Heart right ventricle (tissue), 16 donors: ENCODE measurements around the gene ARHGEF39. TPM values are rescaled to one million over a fixed set of nuclear protein-coding genes. Genes with fewer than 3 reads are reported as not detected.

ENCODE experiments used
- ATAC-seq, 8 donors: fragments of 200-7000 bp; cut with Tn5 transposase; one replicate each; pipeline ENCODE4 v1.9.1; 2020; ENCODE audit warnings: mild to moderate bottlenecking in 8 of 8, moderate library complexity in 8 of 8, moderate number of reproducible peaks in 1 of 8
- DNase-seq, 2 donors: peaks; one replicate each; pipeline ENCODE4 v3.0.0-alpha.2; 2020
- H3K27ac ChIP-seq, 10 donors: fragments of 200-600 bp; sonication (generic) in 2 of 10; one replicate each; pipeline versions ENCODE4 v1.5.0 to v1.8.0; 2020 to 2022; ENCODE audit warnings: mild to moderate bottlenecking in 3 of 10
- H3K27me3 ChIP-seq, 7 donors: fragments of 200-600 bp; one replicate each; pipeline ENCODE4 v1.8.0; 2021 to 2022; ENCODE audit warnings: mild to moderate bottlenecking in 2 of 7
- H3K36me3 ChIP-seq, 9 donors: fragments of 200-600 bp; sonication (generic) in 1 of 9; one replicate each; pipeline versions ENCODE4 v1.5.0 to v1.8.0; 2020 to 2022; ENCODE audit warnings: mild to moderate bottlenecking in 2 of 9
- H3K4me1 ChIP-seq, 9 donors: fragments of 200-600 bp; sonication (generic) in 1 of 9; one replicate each; pipeline versions ENCODE4 v1.5.0 to v1.8.0; 2020 to 2022; ENCODE audit warnings: mild to moderate bottlenecking in 4 of 9
- H3K4me3 ChIP-seq, 10 donors: fragments of 200-600 bp; sonication (generic) in 2 of 10; one replicate each; pipeline versions ENCODE4 v1.5.0 to v1.8.0; 2020 to 2022; ENCODE audit warnings: mild to moderate bottlenecking in 7 of 10, moderate library complexity in 2 of 10
- H3K9me3 ChIP-seq, 11 donors: fragments of 200-600 bp in 10 of 11; sonication (generic) in 2 of 11; one replicate each; pipeline versions ENCODE4 v1.5.0 to v1.8.0; 2013 to 2022; ENCODE audit warnings: mild to moderate bottlenecking in 2 of 11, control low read depth in 1 of 11, moderate library complexity in 1 of 11
- CTCF ChIP-seq, 9 donors: fragments of 200-600 bp; sonication (generic) in 2 of 9; IDR thresholded peaks; one replicate each; pipeline versions ENCODE4 v1.5.0 to v1.8.0; 2021 to 2022; ENCODE audit warnings: antibody characterized with exemption in 9 of 9, mild to moderate bottlenecking in 5 of 9, moderate library complexity in 1 of 9
- WGBS, 2 donors: extraction: QIAGEN DNeasy Blood & Tissue Kit; methylation state at CpG; one replicate each; pipeline ENCODE4 v1.1.7; 2013; ENCODE audit warnings: inconsistent platforms in 1 of 2; 5-methylcytosine and 5-hydroxymethylcytosine counted together
- intact Hi-C, 10 donors: fragments of 100-400 bp; cut with DNase I; formaldehyde crosslinking; loops; one replicate each; pipeline versions ENCODE4 v1.11.1 to v1.14.2; 2022
- polyA plus RNA-seq, 2 donors: library from polyadenylated mRNA; stranded (reverse); fragments of 200-250 nt; gene quantifications; one replicate each; pipeline ENCODE4 v1.2.3, GENCODE V29; 2013
- total RNA-seq, 10 donors: library from RNA; stranded (reverse); fragmentation: NEBNext Ultra II Directional in 3 of 10; extraction: Animal tissue kit (Norgen Biotek cat#: 25700) in 3 of 10; gene quantifications; one replicate each; pipeline versions ENCODE4 v1.2.1 to v1.2.4, GENCODE V29; 2021 to 2023
- donor health status: Arrhythmogenic right ventricular cardiomyopathy.
- donor health status: ischemic (EF 13 %, LVEDD 7.1; RV severe dilation, severe dysfunction).
- donor health status: healthy with polysubstance abuse.
- donor health status: DM: no; HTN: yes; CAD: no.
- donor health status: DM: no; HTN: no; CAD: no.
- donor health status: ischemic (EF 25% LVEDD 6.9; RV normal size, moderate dysfunction).
- donor health status: ischemic (EF 25% LVEDD 5.7; RV mildly dilated, moderate dysfunction).
- donor health status: healthy.
- donor health status: DM: yes; HTN: yes; CAD: no.
- donor health status: Ischemic cardiomyopathy.
- donor health status: ischemic (EF 35%, LVEDD 5.7; RV mildly dilated, moderate dysfunction).
- donor health status: nonischemic (EF 11% LVEDD 7.7; RV severe dilation, severe dysfunction).
- donor health status: DM: yes; HTN: yes; CAD: no.
- donor health status: PGD.
- donor health status: ischemic (EF 29% LVEDD 5.4; RV normal size, mild dysfunction).
- donor health status: nonischemic (EF 23%, LVEDD 6.1; RV moderate dilation, normal function).

The ARHGEF39 gene
- total and polyA plus RNA-seq, 12 donors = 0.09 to 1.3 (median 0.33) TPM; not detected in 2

DNA sequence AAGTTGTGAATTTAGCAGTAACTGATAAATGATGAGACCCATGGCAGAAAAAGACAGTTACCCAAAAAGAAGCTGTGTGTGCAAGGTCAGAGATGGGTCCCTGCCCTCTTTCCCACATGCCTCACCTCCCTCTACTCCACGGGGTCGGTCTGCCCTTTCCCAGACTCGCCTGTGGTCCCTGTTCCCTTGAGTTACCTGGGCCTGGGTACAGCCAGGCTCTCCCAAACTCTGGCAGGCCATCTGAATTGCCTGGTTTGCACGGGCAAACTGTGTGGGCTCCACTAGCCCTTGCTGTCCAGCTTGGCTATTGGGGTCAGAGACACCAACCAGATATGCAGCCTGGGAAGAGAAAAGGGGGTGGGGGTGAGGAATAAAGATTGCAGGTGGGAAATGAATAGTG lies 43.2 kb upstream of the ARHGEF39 start:
- Histone ChIP-seq H3K4me1 (peaks cover 0 to 10% (median 0%) of the 10 kb centered on the region in 9 donors), H3K36me3 (peaks cover 19 to 100% (median 96%) of the 10 kb centered on the region in 9 donors), H3K27me3 (no peaks in the 10 kb centered on the region), H3K27ac (no peak overlapping the region), H3K9me3 (no peaks in the 10 kb centered on the region), H3K4me3 (no peak overlapping the region)
- no peak for ATAC-seq
- 94 to 99% methylated on average over 4 of the region's 4 CpGs for WGBS, 2 donors
- TF ChIP-seq CTCF (IDR thresholded peaks at IDR 0.05) = no peak
- no peak for DNase-seq
- intact Hi-C loops = no loop called here

GRCh38 chr9:35706951-35707350 lies 42.0 kb upstream of the ARHGEF39 start:
- Histone ChIP-seq H3K27ac (no peak overlapping the region), H3K36me3 (peaks cover 19 to 100% (median 96%) of the 10 kb centered on the region in 9 donors), H3K9me3 (no peaks in the 10 kb centered on the region), H3K4me1 (peaks cover 0 to 10% (median 0%) of the 10 kb centered on the region in 9 donors), H3K27me3 (no peaks in the 10 kb centered on the region), H3K4me3 (no peak overlapping the region)
- WGBS, 2 donors = 88 to 94% methylated on average over 10 of the region's 10 CpGs
- TF ChIP-seq CTCF (IDR thresholded peaks at IDR 0.05) = no peak
- intact Hi-C loops = no loop called here
- no peak for DNase-seq
- no peak for ATAC-seq

DNA sequence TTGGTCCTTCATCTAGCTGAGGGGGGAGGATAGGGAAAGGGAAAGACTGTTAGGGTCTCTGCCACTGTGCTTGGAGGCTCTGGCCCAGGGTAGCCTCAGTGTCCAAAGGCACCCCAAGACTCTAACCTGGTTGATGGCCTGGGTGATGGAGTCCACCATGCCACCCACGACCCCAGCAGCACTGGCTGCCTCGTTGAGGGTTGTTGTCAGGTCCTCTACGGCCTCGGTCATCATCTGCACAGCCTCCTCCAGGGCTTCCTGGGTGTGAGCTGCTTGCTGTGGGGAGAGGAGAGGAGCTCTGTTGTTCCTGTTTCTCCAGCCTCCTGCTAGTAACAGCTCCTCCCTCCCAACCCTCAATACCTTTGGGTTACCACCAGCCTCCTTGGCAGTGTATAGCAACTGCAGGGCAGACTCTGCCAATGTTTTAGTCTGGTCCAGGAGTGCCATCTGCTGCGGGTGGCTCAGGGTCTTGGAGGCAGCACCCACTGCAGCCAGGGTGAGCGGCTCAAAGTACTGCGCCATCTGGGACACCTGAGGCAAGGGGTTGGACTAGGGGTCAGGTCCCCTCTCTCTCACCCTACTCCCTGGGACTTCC lies 40.9 kb upstream of the ARHGEF39 start:
- H3K27me3 ChIP-seq = no peaks in the 10 kb centered on the region
- WGBS, 2 donors = 89 to 97% methylated on average over 7 of the region's 7 CpGs
- no peak overlapping the region for H3K27ac ChIP-seq
- H3K9me3 ChIP-seq = no peaks in the 10 kb centered on the region
- intact Hi-C loops = no loop called here
- H3K36me3 ChIP-seq = peaks cover 19 to 100% (median 96%) of the 10 kb centered on the region in 9 donors
- peaks cover 0 to 13% (median 0%) of the 10 kb centered on the region in 9 donors for H3K4me1 ChIP-seq
- no peak overlapping the region for H3K4me3 ChIP-seq
- ATAC-seq (no peak), DNase-seq (no peak)
- no peak for TF ChIP-seq CTCF (IDR thresholded peaks at IDR 0.05)

- DNase-seq = no peak
- intact Hi-C loops = no loop called here
- 78 to 82% methylated on average over 8 of the region's 8 CpGs for WGBS, 2 donors
- Histone ChIP-seq H3K27me3 (no peaks in the 10 kb centered on the region), H3K9me3 (no peaks in the 10 kb centered on the region), H3K27ac (peak overlapping the region in 2 of 10 donors; percentile 9 to 44), H3K4me3 (no peak overlapping the region), H3K36me3 (peaks cover 16 to 100% (median 96%) of the 10 kb centered on the region in 9 donors), H3K4me1 (peaks cover 0 to 19% (median 5%) of the 10 kb centered on the region in 9 donors)
- no peak for ATAC-seq
- no peak for TF ChIP-seq CTCF (IDR thresholded peaks at IDR 0.05)
Measured at GRCh38 chr9:35705372-35705771, 40.4 kb upstream of the ARHGEF39 start.
